D721Med (cell line): Measurements from ENCODE around the gene IGSF22.

ENCODE experiments used
- DNase-seq: peaks from one replicate; pipeline ENCODE4 v3.0.0; 2011; ENCODE audit warnings: low spot score; ENCODE audit not compliant: insufficient read length
- FAIRE-seq: peaks from 2 replicates; lab custom pipeline; 2011; peaks lifted over from hg19 to GRCh38; lab: Jason Lieb, UNC
- TF ChIP-seq, protein P1 (sequence below): IDR thresholded peaks from 2 replicates; pipeline ENCODE4 v1.5.1; 2012; ENCODE audit warnings: mild to moderate bottlenecking, control low read depth; ENCODE audit not compliant: insufficient read depth; ENCODE audit errors: missing control alignments

Gene IGSF22

DNA sequence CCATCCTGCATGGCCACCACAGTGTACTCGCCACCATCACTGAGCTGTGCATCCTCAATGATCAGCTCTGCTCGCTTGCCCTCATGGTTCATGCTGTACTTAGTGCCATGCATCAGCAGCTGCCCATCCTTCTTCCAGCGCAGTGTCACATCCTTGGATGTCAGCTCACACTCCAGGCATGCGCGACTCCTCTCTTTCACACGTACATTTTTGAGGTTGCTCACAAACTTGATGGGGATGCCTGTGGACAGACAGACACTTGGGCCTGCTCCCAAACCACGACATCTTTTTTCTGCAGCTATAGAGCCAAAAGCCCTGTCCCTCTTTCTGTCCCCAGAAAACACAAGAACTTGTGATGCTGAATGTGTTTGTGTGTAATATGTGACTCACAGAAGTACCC is 10.5 kb downstream of the IGSF22 start:
- FAIRE-seq, result no peak
- no peak for DNase-seq
- TF ChIP-seq, protein P1, sequence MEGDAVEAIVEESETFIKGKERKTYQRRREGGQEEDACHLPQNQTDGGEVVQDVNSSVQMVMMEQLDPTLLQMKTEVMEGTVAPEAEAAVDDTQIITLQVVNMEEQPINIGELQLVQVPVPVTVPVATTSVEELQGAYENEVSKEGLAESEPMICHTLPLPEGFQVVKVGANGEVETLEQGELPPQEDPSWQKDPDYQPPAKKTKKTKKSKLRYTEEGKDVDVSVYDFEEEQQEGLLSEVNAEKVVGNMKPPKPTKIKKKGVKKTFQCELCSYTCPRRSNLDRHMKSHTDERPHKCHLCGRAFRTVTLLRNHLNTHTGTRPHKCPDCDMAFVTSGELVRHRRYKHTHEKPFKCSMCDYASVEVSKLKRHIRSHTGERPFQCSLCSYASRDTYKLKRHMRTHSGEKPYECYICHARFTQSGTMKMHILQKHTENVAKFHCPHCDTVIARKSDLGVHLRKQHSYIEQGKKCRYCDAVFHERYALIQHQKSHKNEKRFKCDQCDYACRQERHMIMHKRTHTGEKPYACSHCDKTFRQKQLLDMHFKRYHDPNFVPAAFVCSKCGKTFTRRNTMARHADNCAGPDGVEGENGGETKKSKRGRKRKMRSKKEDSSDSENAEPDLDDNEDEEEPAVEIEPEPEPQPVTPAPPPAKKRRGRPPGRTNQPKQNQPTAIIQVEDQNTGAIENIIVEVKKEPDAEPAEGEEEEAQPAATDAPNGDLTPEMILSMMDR, result no peak

DNA sequence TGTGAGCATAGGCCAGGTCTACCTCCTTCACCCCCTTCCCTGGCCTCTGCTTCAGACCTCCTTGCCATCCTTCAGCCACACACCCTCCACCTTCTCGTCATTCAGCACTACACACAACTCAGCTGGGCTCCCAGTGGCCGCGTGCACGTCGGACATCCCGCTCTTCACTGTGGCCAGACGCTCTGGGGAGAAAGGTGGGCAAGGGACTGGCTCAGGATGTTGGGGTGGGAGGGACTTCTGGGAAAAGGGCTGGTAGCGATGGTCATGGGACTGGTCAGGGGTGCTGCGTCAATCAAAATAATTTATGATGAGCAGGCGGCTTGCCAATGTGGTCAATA is 11.6 kb downstream of the IGSF22 start:
- no peak for DNase-seq
- TF ChIP-seq, protein P1, result no peak
- FAIRE-seq, result no peak

DNA sequence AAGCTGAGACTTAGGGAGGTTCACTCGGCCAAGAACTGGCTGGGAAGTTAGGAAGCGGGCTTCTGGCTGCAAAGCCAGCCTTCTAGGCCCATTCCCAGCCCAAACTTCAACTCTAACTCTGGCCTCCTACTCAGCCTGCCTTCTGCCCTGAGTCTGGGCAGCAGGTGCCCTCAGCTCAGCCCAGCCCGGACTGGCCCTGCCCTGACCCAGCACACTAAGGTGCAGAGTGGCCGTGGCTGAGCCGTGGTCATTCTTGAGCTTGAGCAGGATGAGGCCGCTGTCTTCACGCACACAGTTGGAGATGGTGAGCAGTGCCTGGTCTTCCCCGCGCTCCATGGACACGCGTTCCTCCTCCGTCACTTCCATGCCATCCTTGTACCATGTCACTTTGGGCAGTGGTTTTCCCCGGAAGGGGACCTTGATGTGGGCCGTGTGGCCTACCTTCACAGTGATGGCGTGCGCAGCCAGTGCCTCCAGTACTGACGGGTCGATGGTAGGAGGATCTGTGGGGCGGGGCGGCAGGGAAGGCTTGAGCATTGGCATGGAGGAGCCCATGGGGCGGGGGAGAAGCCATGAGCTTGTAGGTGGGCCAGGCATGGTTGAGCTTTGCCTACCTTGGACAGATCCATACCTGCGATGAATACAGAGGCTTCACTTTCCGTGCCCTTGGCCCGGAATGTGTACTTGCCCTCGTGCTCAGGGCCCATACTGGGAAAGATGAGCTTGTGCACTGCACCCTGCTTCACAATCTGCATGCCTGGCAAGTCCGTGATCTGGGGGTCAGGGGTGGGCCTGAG is 12.1 kb downstream of the IGSF22 start:
- FAIRE-seq (no peak), DNase-seq (no peak)
- TF ChIP-seq, protein P1, result no peak

DNA sequence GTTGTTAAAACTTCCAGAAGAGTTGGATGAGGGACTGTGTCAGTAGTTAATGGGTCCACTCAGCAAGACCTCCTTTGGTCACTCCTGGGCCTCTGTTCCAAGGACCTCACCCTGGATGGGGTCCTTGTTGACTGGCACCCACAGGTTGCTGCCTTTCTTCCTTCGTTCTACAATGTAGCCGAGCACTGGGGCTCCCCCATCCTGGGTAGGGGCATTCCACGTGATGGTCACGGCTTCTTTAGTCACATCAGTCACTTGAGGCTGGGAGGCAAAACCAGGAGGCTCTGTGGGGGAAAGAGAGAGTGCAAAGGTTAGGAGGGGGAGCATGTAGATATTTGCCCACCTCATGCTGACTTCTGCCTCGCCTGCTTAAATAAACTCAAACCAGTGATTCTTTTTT is 15.4 kb downstream of the IGSF22 start:
- no peak for FAIRE-seq
- TF ChIP-seq, protein P1, result no peak
- no peak for DNase-seq

DNA sequence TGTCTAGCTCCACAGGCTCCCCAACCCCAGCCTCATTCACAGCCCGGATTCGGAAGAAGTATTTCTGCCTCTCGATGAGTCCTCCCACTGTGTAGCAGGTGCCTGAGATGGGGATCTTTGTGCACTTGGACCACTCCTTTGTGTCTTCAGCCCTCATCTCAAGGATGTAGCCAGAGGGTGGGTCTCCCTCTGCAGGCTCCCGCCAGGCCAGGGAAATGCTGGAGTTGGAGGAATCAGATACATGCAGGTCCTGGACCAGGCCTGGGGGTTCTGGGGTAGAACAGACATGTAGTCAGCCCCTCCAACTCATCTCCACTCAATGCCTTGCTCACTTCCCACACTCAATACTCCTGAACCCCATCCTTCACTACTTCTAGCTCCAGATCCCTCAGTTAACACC is 16.6 kb downstream of the IGSF22 start:
- DNase-seq, result no peak
- no peak for FAIRE-seq
- TF ChIP-seq, protein P1, result no peak

DNA sequence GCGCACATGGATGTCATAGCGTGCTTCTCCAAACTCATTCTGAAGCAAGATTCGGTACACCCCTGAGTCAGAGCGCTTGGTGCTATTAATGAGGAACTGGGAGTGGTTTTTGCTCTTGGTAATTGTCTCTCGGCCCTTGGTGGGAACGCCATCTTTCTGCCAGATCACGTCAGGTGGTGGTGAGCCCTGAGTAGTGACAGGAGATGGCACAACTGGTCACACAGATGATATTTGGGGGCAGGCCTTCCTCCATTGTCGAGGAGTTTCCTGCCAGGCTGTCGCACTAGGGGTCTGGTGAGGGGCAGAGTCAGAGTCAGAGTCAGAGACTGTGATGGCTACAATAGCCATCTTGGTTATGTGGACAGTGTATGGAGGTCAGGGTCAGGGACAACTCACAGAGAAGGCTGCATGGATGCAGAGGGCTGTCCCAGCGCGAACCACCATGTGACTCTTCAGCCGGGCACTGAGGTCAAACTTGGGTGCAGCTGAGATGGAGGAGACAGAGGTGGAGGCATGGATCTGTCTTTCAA is 18.1 kb downstream of the IGSF22 start:
- TF ChIP-seq, protein P1, result no peak
- DNase-seq (no peak), FAIRE-seq (no peak)
